WTC11 (cell line): ENCODE results near the gene LTN1. TPM values are rescaled to one million over a fixed set of nuclear protein-coding genes. Genes with fewer than 3 reads are reported as not detected.

ENCODE experiments used
- ATAC-seq: fragments of 200-7000 bp; cut with Tn5 transposase; 2 replicates; pipeline ENCODE4 v1.10.0; 2021; ENCODE audit warnings: mild to moderate bottlenecking, moderate library complexity
- CTCF ChIA-PET: fragments of 300-600 bp; sonication (Branson Sonifier 250); formaldehyde crosslinking; loops from one replicate; lab custom pipeline; 2021; ENCODE audit warnings: antibody characterized with exemption; lab: Charles Lee
- POLR2A ChIA-PET: fragments of 350-600 bp; sonication (Branson Sonifier 250); formaldehyde crosslinking; loops from one replicate; lab custom pipeline; 2021; ENCODE audit warnings: antibody characterized with exemption; lab: Charles Lee
- DNase-seq: peaks from one replicate; pipeline ENCODE4 v3.0.0; 2021; ENCODE audit warnings: low spot score
- H3K27ac Mint-ChIP-seq: 2 replicates; pipeline ENCODE4 v1.8.0; 2021; ENCODE audit warnings: mixed read lengths
- H3K27me3 Mint-ChIP-seq: 2 replicates; pipeline ENCODE4 v1.8.0; 2021; ENCODE audit warnings: low read depth, mild to moderate bottlenecking, moderate library complexity, mixed read lengths
- H3K36me3 Mint-ChIP-seq: 2 replicates; pipeline ENCODE4 v1.8.0; 2021; ENCODE audit warnings: mixed read lengths
- H3K4me1 Mint-ChIP-seq: 2 replicates; pipeline ENCODE4 v1.8.0; 2022; ENCODE audit warnings: mixed read lengths
- H3K4me3 Mint-ChIP-seq: 2 replicates; pipeline ENCODE4 v1.8.0; 2021; ENCODE audit warnings: mild to moderate bottlenecking, moderate library complexity, mixed read lengths
- H3K9me3 Mint-ChIP-seq: 2 replicates; pipeline ENCODE4 v1.8.0; 2021; ENCODE audit warnings: mixed read lengths
- CBFB ChIP-seq: sonication (generic); formaldehyde crosslinking; IDR thresholded peaks from 2 replicates; pipeline ENCODE4 v1.8.1; 2022; ENCODE audit warnings: mild to moderate bottlenecking, low read depth, missing genetic modification reagents
- ESRRA ChIP-seq: sonication (generic); formaldehyde crosslinking; IDR thresholded peaks from 2 replicates; pipeline ENCODE4 v1.8.1; 2022; ENCODE audit warnings: mild to moderate bottlenecking, missing genetic modification reagents, borderline replicate concordance
- ETV6 ChIP-seq: sonication (generic); formaldehyde crosslinking; IDR thresholded peaks from 2 replicates; pipeline ENCODE4 v1.8.1; 2022; ENCODE audit warnings: mild to moderate bottlenecking, missing genetic modification reagents
- GRHL2 ChIP-seq: fragments of 250-450 bp; sonication (Bioruptor Pico); IDR thresholded peaks from 2 replicates; pipeline ENCODE4 v1.8.0; 2022; ENCODE audit warnings: mild to moderate bottlenecking, moderate library complexity; ENCODE audit not compliant: insufficient replicate concordance, severe bottlenecking
- JAZF1 ChIP-seq: fragments of 250-450 bp; sonication (Bioruptor Pico); IDR thresholded peaks from 2 replicates; pipeline ENCODE4 v1.9.0; 2021; ENCODE audit warnings: moderate library complexity, mild to moderate bottlenecking, inconsistent platforms
- JUN ChIP-seq: sonication (generic); formaldehyde crosslinking; IDR thresholded peaks from 2 replicates; pipeline ENCODE4 v1.8.0; 2023; ENCODE audit warnings: mild to moderate bottlenecking, missing genetic modification reagents
- NR1H2 ChIP-seq: sonication (generic); formaldehyde crosslinking; IDR thresholded peaks from 2 replicates; pipeline ENCODE4 v1.9.0; 2021; ENCODE audit warnings: mild to moderate bottlenecking, moderate library complexity, missing genetic modification reagents
- SMAD3 ChIP-seq: sonication (generic); formaldehyde crosslinking; IDR thresholded peaks from 2 replicates; pipeline ENCODE4 v1.8.0; 2022; ENCODE audit warnings: missing genetic modification reagents, mild to moderate bottlenecking, borderline replicate concordance
- SMAD4 ChIP-seq: sonication (generic); formaldehyde crosslinking; IDR thresholded peaks from 2 replicates; pipeline ENCODE4 v1.8.0; 2022; ENCODE audit warnings: mild to moderate bottlenecking, missing genetic modification reagents
- TEAD4 ChIP-seq: sonication (generic); formaldehyde crosslinking; IDR thresholded peaks from 2 replicates; pipeline ENCODE4 v1.8.0; 2022; ENCODE audit warnings: mild to moderate bottlenecking, missing genetic modification reagents
- ZNF121 ChIP-seq: sonication (generic); formaldehyde crosslinking; IDR thresholded peaks from 2 replicates; pipeline ENCODE4 v1.8.0; 2023; ENCODE audit warnings: missing genetic modification reagents
- ZNF263 ChIP-seq: sonication (generic); formaldehyde crosslinking; IDR thresholded peaks from 2 replicates; pipeline ENCODE4 v1.8.1; 2022; ENCODE audit warnings: low read depth, mild to moderate bottlenecking, moderate library complexity, missing genetic modification reagents
- ZNF416 ChIP-seq: fragments of 250-450 bp; sonication (Bioruptor Pico); IDR thresholded peaks from 2 replicates; pipeline ENCODE4 v1.9.0; 2021; ENCODE audit warnings: mild to moderate bottlenecking, inconsistent platforms
- ZNF423 ChIP-seq: fragments of 250-450 bp; sonication (Bioruptor Pico); IDR thresholded peaks from 2 replicates; pipeline ENCODE4 v2.1.2; 2022; ENCODE audit warnings: mild to moderate bottlenecking, moderate library complexity
- ZNF671 ChIP-seq: fragments of 250-450 bp; sonication (Bioruptor Pico); IDR thresholded peaks from 2 replicates; pipeline ENCODE4 v1.8.0; 2021; ENCODE audit warnings: mild to moderate bottlenecking
- total RNA-seq: library from RNA; stranded (reverse); gene quantifications from 3 replicates; pipeline ENCODE4 v1.2.3, GENCODE V29; 2021
- TF ChIP-seq, protein P1 (sequence below): sonication (generic); formaldehyde crosslinking; IDR thresholded peaks from 2 replicates; pipeline ENCODE4 v1.8.0; 2023; ENCODE audit warnings: missing genetic modification reagents
- TF ChIP-seq, protein P2 (sequence below): sonication (generic); formaldehyde crosslinking; IDR thresholded peaks from 2 replicates; pipeline ENCODE4 v1.8.1; 2023; ENCODE audit warnings: mild to moderate bottlenecking, missing genetic modification reagents
- TF ChIP-seq, protein P3 (sequence below): fragments of 200-600 bp; IDR thresholded peaks from 2 replicates; pipeline ENCODE4 v1.8.0; 2022; ENCODE audit warnings: antibody characterized with exemption
- TF ChIP-seq, protein P4 (sequence below): fragments of 250-450 bp; sonication (Bioruptor Pico); IDR thresholded peaks from 2 replicates; pipeline ENCODE4 v1.9.0; 2021; ENCODE audit warnings: mild to moderate bottlenecking, borderline replicate concordance
- TF ChIP-seq, protein P5 (sequence below): sonication (generic); formaldehyde crosslinking; IDR thresholded peaks from 2 replicates; pipeline ENCODE4 v1.8.0; 2022; ENCODE audit warnings: mild to moderate bottlenecking, missing genetic modification reagents
- TF ChIP-seq, protein P6 (sequence below): fragments of 250-450 bp; sonication (Bioruptor Pico); IDR thresholded peaks from 2 replicates; pipeline ENCODE4 v1.8.0; 2021; ENCODE audit warnings: mild to moderate bottlenecking
- TF ChIP-seq, protein P7 (sequence below): sonication (generic); formaldehyde crosslinking; IDR thresholded peaks from 2 replicates; pipeline ENCODE4 v1.8.1; 2022; ENCODE audit warnings: missing genetic modification reagents, borderline replicate concordance

LTN1 gene
- total RNA-seq, 1 experiment from 2014 or later, result 23.0 TPM

DNA sequence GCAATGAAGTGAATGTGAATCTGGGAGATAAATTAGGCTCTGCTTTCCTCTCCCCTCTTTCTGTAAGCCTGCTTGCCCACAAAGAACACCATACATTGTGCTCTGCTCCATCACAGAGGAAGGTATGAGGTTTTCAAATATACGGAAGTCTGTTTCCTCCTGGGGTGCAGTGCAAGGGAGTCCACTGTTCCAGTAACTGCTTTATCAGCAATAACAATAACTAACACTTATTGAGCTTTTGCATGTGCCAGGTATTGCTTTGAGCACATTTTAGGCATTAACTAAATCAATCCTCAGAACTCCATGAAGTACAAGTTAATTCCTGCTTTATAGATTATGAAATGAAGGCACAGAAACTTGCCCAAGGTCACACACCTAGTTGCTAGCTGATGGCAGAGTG lies 10.0 kb downstream of the LTN1 start:
- ChIA-PET CTCF (no interaction called here), POLR2A (no interaction called here)
- no peaks in the 10 kb centered on the region for H3K4me1 Mint-ChIP-seq
- no peak overlapping the region for H3K4me3 Mint-ChIP-seq
- no peak overlapping the region for H3K27ac Mint-ChIP-seq
- no peak for ATAC-seq
- H3K9me3 Mint-ChIP-seq, result no peaks in the 10 kb centered on the region
- TF ChIP-seq ZNF263 (CRISPR knock-in tag) (no peak), JUN (CRISPR knock-in tag) (no peak), ZNF671 (CRISPR knock-in tag) (no peak), SMAD4 (CRISPR knock-in tag) (no peak), ZNF416 (no peak), ZNF423 (no peak), ETV6 (CRISPR knock-in tag) (no peak), NR1H2 (CRISPR knock-in tag) (no peak), ZNF121 (CRISPR knock-in tag) (no peak), JAZF1 (no peak), SMAD3 (CRISPR knock-in tag) (no peak)
- TF ChIP-seq, protein P1, sequence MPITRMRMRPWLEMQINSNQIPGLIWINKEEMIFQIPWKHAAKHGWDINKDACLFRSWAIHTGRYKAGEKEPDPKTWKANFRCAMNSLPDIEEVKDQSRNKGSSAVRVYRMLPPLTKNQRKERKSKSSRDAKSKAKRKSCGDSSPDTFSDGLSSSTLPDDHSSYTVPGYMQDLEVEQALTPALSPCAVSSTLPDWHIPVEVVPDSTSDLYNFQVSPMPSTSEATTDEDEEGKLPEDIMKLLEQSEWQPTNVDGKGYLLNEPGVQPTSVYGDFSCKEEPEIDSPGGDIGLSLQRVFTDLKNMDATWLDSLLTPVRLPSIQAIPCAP, result no peak
- H3K36me3 Mint-ChIP-seq, result peaks cover 19% of the 10 kb centered on the region
- DNase-seq, result no peak
- no peaks in the 10 kb centered on the region for H3K27me3 Mint-ChIP-seq

DNA sequence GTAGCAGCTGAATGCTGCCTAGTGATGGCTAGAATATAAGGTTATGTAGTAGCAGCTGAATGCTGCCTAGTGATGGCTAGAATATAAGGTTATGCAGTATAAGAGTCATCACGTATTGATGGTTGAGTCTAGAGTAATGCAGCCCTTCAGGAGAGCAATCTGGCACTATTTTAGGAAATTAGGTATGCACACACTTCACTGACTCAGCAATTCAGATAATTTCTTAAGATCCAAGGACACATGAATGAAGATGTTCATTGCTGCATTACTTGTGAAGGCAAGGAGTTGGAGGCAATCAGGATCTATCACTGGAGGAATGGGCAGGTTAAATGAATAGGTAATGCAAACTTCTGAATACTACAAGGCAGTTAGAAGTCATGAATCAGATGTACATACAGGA lies 13.6 kb downstream of the LTN1 start:
- Mint-ChIP-seq H3K9me3 (no peaks in the 10 kb centered on the region), H3K4me1 (no peaks in the 10 kb centered on the region), H3K27ac (no peak overlapping the region), H3K36me3 (peaks cover 19% of the 10 kb centered on the region), H3K27me3 (no peaks in the 10 kb centered on the region), H3K4me3 (no peak overlapping the region)
- DNase-seq (no peak), ATAC-seq (no peak)
- CTCF ChIA-PET, result no interaction called here
- POLR2A ChIA-PET, result no interaction called here
- TF ChIP-seq TEAD4 (CRISPR knock-in tag) (no peak), CBFB (no peak), ESRRA (no peak), GRHL2 (CRISPR knock-in tag) (no peak), JAZF1 (no peak), NR1H2 (CRISPR knock-in tag) (no peak)
- TF ChIP-seq, protein P2, sequence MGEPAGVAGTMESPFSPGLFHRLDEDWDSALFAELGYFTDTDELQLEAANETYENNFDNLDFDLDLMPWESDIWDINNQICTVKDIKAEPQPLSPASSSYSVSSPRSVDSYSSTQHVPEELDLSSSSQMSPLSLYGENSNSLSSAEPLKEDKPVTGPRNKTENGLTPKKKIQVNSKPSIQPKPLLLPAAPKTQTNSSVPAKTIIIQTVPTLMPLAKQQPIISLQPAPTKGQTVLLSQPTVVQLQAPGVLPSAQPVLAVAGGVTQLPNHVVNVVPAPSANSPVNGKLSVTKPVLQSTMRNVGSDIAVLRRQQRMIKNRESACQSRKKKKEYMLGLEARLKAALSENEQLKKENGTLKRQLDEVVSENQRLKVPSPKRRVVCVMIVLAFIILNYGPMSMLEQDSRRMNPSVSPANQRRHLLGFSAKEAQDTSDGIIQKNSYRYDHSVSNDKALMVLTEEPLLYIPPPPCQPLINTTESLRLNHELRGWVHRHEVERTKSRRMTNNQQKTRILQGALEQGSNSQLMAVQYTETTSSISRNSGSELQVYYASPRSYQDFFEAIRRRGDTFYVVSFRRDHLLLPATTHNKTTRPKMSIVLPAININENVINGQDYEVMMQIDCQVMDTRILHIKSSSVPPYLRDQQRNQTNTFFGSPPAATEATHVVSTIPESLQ (CRISPR knock-in tag), result no peak
- TF ChIP-seq, protein P3, sequence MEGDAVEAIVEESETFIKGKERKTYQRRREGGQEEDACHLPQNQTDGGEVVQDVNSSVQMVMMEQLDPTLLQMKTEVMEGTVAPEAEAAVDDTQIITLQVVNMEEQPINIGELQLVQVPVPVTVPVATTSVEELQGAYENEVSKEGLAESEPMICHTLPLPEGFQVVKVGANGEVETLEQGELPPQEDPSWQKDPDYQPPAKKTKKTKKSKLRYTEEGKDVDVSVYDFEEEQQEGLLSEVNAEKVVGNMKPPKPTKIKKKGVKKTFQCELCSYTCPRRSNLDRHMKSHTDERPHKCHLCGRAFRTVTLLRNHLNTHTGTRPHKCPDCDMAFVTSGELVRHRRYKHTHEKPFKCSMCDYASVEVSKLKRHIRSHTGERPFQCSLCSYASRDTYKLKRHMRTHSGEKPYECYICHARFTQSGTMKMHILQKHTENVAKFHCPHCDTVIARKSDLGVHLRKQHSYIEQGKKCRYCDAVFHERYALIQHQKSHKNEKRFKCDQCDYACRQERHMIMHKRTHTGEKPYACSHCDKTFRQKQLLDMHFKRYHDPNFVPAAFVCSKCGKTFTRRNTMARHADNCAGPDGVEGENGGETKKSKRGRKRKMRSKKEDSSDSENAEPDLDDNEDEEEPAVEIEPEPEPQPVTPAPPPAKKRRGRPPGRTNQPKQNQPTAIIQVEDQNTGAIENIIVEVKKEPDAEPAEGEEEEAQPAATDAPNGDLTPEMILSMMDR, result no peak
- TF ChIP-seq, protein P4, sequence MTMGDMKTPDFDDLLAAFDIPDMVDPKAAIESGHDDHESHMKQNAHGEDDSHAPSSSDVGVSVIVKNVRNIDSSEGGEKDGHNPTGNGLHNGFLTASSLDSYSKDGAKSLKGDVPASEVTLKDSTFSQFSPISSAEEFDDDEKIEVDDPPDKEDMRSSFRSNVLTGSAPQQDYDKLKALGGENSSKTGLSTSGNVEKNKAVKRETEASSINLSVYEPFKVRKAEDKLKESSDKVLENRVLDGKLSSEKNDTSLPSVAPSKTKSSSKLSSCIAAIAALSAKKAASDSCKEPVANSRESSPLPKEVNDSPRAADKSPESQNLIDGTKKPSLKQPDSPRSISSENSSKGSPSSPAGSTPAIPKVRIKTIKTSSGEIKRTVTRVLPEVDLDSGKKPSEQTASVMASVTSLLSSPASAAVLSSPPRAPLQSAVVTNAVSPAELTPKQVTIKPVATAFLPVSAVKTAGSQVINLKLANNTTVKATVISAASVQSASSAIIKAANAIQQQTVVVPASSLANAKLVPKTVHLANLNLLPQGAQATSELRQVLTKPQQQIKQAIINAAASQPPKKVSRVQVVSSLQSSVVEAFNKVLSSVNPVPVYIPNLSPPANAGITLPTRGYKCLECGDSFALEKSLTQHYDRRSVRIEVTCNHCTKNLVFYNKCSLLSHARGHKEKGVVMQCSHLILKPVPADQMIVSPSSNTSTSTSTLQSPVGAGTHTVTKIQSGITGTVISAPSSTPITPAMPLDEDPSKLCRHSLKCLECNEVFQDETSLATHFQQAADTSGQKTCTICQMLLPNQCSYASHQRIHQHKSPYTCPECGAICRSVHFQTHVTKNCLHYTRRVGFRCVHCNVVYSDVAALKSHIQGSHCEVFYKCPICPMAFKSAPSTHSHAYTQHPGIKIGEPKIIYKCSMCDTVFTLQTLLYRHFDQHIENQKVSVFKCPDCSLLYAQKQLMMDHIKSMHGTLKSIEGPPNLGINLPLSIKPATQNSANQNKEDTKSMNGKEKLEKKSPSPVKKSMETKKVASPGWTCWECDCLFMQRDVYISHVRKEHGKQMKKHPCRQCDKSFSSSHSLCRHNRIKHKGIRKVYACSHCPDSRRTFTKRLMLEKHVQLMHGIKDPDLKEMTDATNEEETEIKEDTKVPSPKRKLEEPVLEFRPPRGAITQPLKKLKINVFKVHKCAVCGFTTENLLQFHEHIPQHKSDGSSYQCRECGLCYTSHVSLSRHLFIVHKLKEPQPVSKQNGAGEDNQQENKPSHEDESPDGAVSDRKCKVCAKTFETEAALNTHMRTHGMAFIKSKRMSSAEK (CRISPR knock-in tag), result no peak
- TF ChIP-seq, protein P5, sequence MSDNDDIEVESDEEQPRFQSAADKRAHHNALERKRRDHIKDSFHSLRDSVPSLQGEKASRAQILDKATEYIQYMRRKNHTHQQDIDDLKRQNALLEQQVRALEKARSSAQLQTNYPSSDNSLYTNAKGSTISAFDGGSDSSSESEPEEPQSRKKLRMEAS (CRISPR knock-in tag), result no peak
- TF ChIP-seq, protein P1, result no peak
- TF ChIP-seq, protein P6, sequence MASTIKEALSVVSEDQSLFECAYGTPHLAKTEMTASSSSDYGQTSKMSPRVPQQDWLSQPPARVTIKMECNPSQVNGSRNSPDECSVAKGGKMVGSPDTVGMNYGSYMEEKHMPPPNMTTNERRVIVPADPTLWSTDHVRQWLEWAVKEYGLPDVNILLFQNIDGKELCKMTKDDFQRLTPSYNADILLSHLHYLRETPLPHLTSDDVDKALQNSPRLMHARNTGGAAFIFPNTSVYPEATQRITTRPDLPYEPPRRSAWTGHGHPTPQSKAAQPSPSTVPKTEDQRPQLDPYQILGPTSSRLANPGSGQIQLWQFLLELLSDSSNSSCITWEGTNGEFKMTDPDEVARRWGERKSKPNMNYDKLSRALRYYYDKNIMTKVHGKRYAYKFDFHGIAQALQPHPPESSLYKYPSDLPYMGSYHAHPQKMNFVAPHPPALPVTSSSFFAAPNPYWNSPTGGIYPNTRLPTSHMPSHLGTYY (CRISPR knock-in tag), result no peak
- TF ChIP-seq, protein P7, sequence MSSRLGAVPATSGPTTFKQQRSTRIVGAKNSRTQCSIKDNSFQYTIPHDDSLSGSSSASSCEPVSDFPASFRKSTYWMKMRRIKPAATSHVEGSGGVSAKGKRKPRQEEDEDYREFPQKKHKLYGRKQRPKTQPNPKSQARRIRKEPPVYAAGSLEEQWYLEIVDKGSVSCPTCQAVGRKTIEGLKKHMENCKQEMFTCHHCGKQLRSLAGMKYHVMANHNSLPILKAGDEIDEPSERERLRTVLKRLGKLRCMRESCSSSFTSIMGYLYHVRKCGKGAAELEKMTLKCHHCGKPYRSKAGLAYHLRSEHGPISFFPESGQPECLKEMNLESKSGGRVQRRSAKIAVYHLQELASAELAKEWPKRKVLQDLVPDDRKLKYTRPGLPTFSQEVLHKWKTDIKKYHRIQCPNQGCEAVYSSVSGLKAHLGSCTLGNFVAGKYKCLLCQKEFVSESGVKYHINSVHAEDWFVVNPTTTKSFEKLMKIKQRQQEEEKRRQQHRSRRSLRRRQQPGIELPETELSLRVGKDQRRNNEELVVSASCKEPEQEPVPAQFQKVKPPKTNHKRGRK, result no peak
